HG02588 (cell line): ENCODE measurements around the gene NLRP2B.
"Not testable (repeated sequence)": the region's sequence is repeated elsewhere in the genome, so short reads cannot be mapped to it uniquely, and the experiment has no call there.

Experiments used
- ATAC-seq: cut with Tn5 transposase; IDR thresholded peaks from one replicate; pipeline ENCODE4 v1.9.1; 2021; ENCODE audit warnings: mild to moderate bottlenecking, moderate library complexity; ENCODE audit not compliant: unreplicated experiment

The NLRP2B gene

GRCh38 chrX:57680160-57680559 lies at the start of gene NLRP2B:
NLRP2B (minus strand) TSS chrX:57680260.
- no peak for ATAC-seq

GRCh38 chrX:57725995-57726394 lies 45.9 kb upstream of the NLRP2B start:
- not testable (repeated sequence) for ATAC-seq

DNA sequence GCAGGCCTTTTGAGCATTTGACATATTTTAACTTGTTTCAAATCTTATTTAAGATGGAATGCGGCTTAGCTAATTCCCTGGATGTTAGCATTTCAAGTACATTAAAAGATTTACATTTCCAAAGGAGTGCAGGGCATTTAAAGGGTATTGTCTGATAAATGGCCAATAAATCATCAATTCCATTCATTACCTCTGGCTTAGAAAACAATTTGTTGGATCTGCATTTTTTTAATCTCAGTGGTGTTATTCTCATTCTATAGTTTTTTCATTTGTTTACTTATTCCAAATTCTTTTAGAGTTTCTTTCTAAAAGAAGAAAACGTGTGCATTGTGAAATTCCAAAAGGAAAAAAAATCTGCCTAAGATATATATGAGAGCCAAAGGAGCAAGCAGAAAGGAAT lies 1.3 kb upstream of the NLRP2B start:
- no peak for ATAC-seq

DNA sequence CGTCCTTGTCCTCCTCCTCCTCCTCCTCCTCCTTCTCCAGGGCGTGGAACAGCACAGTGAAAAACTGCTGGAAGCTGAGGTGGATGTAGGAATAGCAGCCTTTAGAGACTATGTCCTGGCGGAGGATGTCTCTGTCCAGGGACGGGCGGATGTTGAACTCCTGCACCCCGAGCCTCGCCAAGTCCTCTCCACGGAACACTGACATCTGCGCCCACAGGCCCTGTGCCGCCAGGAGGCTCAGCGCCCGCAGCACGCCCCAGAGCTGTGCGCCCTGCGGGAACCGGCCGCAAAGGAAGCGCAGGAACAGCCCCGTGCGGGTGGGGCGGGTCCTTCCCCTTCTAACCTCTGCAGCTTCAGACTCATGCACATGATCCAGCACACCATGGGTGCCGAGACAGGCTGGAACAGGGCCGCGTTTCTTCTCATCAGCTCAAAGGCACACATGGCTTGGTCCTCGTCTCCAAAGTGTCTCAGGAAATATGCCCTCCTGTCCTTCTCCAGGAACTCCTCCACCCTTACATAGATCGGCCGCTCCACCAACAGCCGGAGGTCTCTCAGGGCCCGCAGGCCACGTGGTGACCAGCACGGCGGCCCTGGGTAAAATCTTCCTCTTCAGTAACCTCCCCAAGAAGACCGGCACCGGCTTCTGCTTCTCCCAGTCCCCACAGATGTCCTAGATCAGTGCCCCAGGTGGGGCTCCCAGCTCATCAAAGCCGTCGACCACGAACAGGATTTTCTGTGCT lies 1.2 kb downstream of the NLRP2B start:
- ATAC-seq, result no peak

- no peak for ATAC-seq
Observed at GRCh38 chrX:57677132-57677858, 2.8 kb downstream of the NLRP2B start.

DNA sequence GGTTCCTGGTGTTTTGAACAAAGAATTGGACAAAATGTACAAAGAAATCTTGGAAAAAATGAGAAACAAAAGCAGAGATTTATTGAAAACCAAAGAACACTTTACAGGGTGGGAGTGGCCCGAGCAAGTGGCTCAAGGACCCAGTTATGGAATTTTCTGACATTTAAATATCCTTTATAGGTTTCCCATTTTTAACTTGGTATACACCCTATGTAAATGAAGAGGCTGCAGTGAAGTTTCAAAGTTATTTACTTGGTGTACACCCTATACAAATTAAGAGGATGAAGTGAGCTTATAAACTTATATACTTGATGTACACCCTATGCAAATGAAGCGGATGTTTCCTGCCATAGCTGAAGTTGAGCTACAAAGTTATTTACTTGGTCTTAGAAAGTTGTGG lies 4.7 kb downstream of the NLRP2B start:
- no peak for ATAC-seq

- ATAC-seq, result no peak
Observed at GRCh38 chrX:57674861-57675260, 5.2 kb downstream of the NLRP2B start.

DNA sequence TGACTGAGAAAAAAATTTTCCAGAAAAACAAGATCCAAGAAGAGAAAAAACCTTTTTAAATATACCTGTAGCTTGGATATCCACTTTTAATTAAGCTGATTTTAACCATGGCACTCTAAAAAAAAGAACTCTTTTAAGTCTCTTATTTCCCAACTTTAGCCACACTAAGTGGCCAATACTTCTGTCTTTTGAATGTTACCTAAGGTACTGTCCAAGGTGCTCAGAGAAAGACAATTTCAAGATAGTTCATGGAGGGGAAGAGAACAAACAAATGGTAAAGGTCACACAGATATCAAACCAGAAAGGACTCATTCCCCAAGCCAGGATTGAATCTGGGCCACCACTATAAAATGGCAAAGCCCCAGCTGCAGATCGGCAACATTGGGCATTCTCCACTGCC lies 10.1 kb downstream of the NLRP2B start:
- no peak for ATAC-seq

DNA sequence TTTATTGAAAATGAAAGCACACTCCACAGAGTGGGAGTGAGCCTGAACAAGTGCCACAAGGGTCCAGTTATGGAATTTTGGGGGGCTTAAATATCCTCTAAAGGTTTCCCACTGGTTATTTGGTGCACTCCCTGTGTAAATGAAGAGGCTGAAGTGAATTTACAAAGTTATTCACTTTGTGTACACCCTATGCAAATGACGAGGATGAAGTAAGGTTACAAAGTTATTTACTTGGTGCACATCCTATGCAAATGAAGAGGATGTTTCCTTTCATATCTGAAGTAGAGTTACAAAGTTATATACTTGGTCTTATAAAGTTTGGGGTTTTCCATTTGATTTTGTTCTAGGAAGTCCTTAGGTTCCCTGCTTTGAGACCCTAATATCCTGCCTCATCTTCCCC lies 13.1 kb downstream of the NLRP2B start:
- ATAC-seq, result no peak

GRCh38 chrX:57655065-57655464 lies 25.0 kb downstream of the NLRP2B start:
- ATAC-seq, result no peak

DNA sequence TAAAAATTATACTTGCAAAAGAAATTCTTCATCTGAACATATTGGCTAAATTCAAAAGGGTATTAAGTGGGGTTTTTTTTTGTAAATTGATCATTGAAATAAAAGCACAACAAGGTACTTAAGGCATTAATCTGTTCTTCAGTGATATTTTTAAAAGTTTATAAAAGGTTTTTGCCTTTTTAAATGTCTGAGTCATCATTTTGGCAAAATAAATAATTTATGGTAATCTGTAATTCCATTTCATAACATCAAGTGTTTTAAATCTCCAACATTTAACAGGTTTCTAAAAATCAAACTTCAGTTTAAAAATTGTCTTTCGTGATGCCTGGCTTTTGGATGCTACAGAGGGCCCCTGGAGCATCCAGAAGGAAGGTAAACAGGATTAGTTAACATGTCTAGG lies 27.4 kb downstream of the NLRP2B start:
- no peak for ATAC-seq

DNA sequence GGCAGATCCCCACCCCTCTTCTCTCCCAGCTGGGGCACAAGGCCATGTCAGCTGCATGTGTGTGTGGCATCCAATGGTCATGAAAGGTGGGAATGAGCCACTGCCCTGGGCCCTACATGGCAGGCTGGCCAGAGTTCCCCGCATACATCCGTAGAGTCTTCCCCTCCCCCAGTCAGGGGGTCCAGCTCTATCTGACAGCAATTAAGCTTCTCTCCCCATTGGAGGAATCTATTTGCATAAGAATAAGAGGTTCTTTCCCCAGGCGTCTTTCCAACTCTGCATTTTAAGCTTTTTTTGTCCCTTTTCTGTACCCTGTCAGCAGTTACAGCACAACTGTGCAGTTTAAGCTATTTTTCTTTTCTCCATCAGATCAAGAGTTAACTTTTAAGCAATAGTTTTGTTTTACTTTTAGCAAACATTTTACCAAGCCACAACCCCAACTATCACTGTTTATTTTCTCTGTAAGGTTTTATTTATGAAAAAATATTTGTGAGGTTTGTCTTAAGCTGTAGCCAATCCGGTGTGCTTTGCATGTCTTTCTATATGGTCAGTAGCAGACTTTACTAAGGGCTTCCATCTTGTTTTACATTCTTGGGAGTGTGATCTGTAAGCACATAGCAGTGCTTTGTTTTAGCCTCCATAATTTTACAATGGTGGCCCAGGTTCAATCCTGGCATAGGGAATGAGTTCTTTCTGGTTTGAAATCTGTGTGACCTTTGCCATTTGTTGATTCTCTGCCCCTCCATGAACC lies 28.7 kb downstream of the NLRP2B start:
- no peak for ATAC-seq

DNA sequence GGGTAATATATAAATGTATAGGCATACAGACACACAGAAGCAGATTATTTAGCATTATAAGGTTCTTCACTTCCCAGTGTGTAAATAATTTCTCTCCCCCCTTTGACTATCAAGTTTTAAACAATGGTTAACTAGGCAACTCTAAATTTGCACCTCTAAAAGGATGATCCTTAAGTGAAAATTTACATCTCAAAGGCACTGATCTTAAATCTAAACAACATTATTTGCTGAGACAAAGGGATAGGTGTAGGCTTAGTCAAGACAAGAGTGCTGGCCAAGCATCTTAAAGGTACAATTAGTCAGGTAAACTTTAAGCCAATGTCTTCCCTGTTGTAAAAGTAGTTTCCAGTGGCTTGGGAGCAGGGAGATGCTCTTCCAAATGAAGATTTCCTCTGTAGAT lies 33.0 kb downstream of the NLRP2B start:
- ATAC-seq, result no peak

DNA sequence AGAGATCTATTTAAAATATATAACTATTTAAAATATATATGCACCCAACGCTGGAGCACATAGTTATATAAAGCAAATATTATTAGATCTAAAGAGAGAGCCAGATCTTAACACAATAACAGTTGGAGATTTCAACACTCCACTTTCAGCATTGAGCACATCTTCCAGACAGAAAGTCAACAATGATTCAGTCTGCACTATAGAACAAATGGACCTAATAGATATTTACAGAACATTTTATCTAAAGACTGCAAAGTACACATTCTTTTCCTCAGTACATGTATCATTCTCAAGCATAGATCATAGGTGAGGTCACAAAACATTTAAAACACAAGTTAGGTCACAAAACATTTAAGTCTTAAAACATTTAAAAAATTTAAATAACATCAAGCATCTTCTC lies 36.4 kb downstream of the NLRP2B start:
- no peak for ATAC-seq

DNA sequence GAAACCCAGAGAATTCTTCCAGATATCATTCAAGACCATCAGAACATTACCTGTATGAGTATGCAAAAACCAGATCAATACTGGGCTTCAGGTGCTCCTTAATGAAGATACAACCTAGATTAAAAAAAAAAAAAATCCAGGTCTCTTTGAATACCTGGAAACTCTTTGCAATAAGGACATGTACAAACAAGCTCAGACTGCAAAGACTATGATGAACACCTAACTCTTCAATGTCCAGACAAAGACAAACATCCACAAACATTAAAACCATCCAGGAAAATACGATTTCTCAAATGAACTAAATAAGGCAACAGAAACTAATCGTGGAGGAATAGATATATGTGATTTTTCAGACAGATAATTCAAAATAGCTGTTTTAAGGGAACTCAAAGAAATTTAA lies 38.7 kb downstream of the NLRP2B start:
- ATAC-seq, result no peak

GRCh38 chrX:57640674-57641016 lies 39.4 kb downstream of the NLRP2B start:
- no peak for ATAC-seq

- ATAC-seq, result not testable (repeated sequence)
Observed at GRCh38 chrX:57629438-57629837, 50.6 kb downstream of the NLRP2B start.
